ENCODE measurements around the gene TXNRD2.

Gene TXNRD2

GRCh38 chr22:19941365-19942082 lies at the start of gene TXNRD2, which contains the start of gene COMT:
TSS of gene TXNRD2 (minus strand) at chr22:19941818. CDS start at chr22:19941803, 15 bp downstream.
TSS of gene COMT (plus strand) at chr22:19941772. CDS start at chr22:19962527, 20,755 bp downstream.
- peak; percentile 80 for DNase-seq

GRCh38 chr22:19991395-19991644 lies 49.7 kb upstream of the TXNRD2 start:
- DNase-seq, result no peak

- DNase-seq, result no peak
Observed at GRCh38 chr22:19990609-19991394, 49.2 kb upstream of the TXNRD2 start.

- no peak for DNase-seq
Observed at GRCh38 chr22:19990188-19990587, 48.6 kb upstream of the TXNRD2 start.

- no peak for DNase-seq
Observed at GRCh38 chr22:19989725-19990067, 48.1 kb upstream of the TXNRD2 start.

GRCh38 chr22:19988965-19989724 lies 47.5 kb upstream of the TXNRD2 start:
- DNase-seq, result no peak

- no peak for DNase-seq
Observed at GRCh38 chr22:19988331-19988808, 46.8 kb upstream of the TXNRD2 start.

GRCh38 chr22:19987394-19988306 lies 46.0 kb upstream of the TXNRD2 start:
- no peak for DNase-seq

GRCh38 chr22:19986410-19987341 lies 45.1 kb upstream of the TXNRD2 start:
- peak; percentile 88 for DNase-seq

GRCh38 chr22:19986011-19986409 lies 44.4 kb upstream of the TXNRD2 start:
- DNase-seq, result no peak

GRCh38 chr22:19984851-19985811 lies 43.5 kb upstream of the TXNRD2 start:
- no peak for DNase-seq

- no peak for DNase-seq
Observed at GRCh38 chr22:19984201-19984753, 42.7 kb upstream of the TXNRD2 start.

GRCh38 chr22:19983741-19984140 lies 42.1 kb upstream of the TXNRD2 start:
- DNase-seq, result no peak

- DNase-seq, result no peak
Observed at GRCh38 chr22:19982991-19983578, 41.5 kb upstream of the TXNRD2 start.

GRCh38 chr22:19981961-19982920 lies 40.6 kb upstream of the TXNRD2 start:
- no peak for DNase-seq

GRCh38 chr22:19981171-19981960 lies 39.7 kb upstream of the TXNRD2 start:
- DNase-seq, result no peak

- no peak for DNase-seq
Observed at GRCh38 chr22:19980766-19981165, 39.1 kb upstream of the TXNRD2 start.

Measured in right forelimb (tissue), 1 donor.